Left forelimb (tissue), 1 donor: ENCODE measurements around the gene TRABD2B.

ENCODE experiments used
- DNase-seq: peaks from one replicate; pipeline ENCODE4 v3.0.0-alpha.2; 2018; ENCODE audit warnings: low spot score

TRABD2B gene

GRCh38 chr1:47992720-47993415 lies 4.3 kb downstream of the TRABD2B start:
- DNase-seq: peak; percentile 55

GRCh38 chr1:47991673-47992072 lies 5.5 kb downstream of the TRABD2B start:
- DNase-seq: no peak

- no peak for DNase-seq
Observed at GRCh38 chr1:47991187-47991586, 6.0 kb downstream of the TRABD2B start.

GRCh38 chr1:47990286-47990685 lies 6.9 kb downstream of the TRABD2B start:
- no peak for DNase-seq

- DNase-seq: no peak
Observed at GRCh38 chr1:47987601-47988000, 9.6 kb downstream of the TRABD2B start.

- no peak for DNase-seq
Observed at GRCh38 chr1:47986761-47987200, 10.4 kb downstream of the TRABD2B start.

- no peak for DNase-seq
Observed at GRCh38 chr1:47985018-47985417, 12.2 kb downstream of the TRABD2B start.

- DNase-seq: no peak
Observed at GRCh38 chr1:47984175-47984789, 12.9 kb downstream of the TRABD2B start.

- no peak for DNase-seq
Observed at GRCh38 chr1:47983691-47984090, 13.5 kb downstream of the TRABD2B start.

GRCh38 chr1:47981667-47982350 lies 15.4 kb downstream of the TRABD2B start:
- DNase-seq: no peak

GRCh38 chr1:47980501-47980900 lies 16.7 kb downstream of the TRABD2B start:
- no peak for DNase-seq

- no peak for DNase-seq
Observed at GRCh38 chr1:47979724-47980123, 17.5 kb downstream of the TRABD2B start.

GRCh38 chr1:47978486-47978885 lies 18.7 kb downstream of the TRABD2B start:
- DNase-seq: no peak

- no peak for DNase-seq
Observed at GRCh38 chr1:47976728-47977127, 20.5 kb downstream of the TRABD2B start.

- DNase-seq: no peak
Observed at GRCh38 chr1:47976267-47976666, 20.9 kb downstream of the TRABD2B start.

GRCh38 chr1:47975302-47975921 lies 21.8 kb downstream of the TRABD2B start:
- no peak for DNase-seq

GRCh38 chr1:47972864-47973432 lies 24.2 kb downstream of the TRABD2B start:
- no peak for DNase-seq

- no peak for DNase-seq
Observed at GRCh38 chr1:47971385-47972160, 25.6 kb downstream of the TRABD2B start.

GRCh38 chr1:47970882-47971281 lies 26.3 kb downstream of the TRABD2B start:
- DNase-seq: no peak

GRCh38 chr1:47969478-47969877 lies 27.7 kb downstream of the TRABD2B start:
- DNase-seq: no peak

GRCh38 chr1:47968556-47968888 lies 28.7 kb downstream of the TRABD2B start:
- no peak for DNase-seq
